Brain microvascular endothelial cell (primary cell): Measurements from ENCODE around the gene CEP120.

Experiments used
- DNase-seq: peaks from one replicate; pipeline ENCODE4 v3.0.0-alpha.2; 2020
- H3K27ac ChIP-seq: fragments of 250-450 bp; sonication (Bioruptor Pico); 2 replicates; pipeline ENCODE4 v1.5.1; 2020; ENCODE audit warnings: mild to moderate bottlenecking, moderate library complexity
- H3K27me3 ChIP-seq: fragments of 250-450 bp; sonication (Bioruptor Pico); replicated peaks from 2 replicates; pipeline ENCODE4 v1.5.1; 2020; ENCODE audit warnings: mild to moderate bottlenecking
- H3K36me3 ChIP-seq: fragments of 250-450 bp; sonication (Bioruptor Pico); replicated peaks from 2 replicates; pipeline ENCODE4 v1.5.1; 2020; ENCODE audit warnings: mild to moderate bottlenecking
- H3K4me3 ChIP-seq: 2 replicates; pipeline ENCODE4 v1.5.1; 2011; ENCODE audit warnings: low read depth, mild to moderate bottlenecking, control low read depth, low read length, moderate library complexity
- in situ Hi-C: cut with HindIII; loops from 2 replicates; pipeline ENCODE4 v1.10.0; 2017; ENCODE audit warnings: low sequenced_read_pairs, low pct_ligation_motif_present
- TF ChIP-seq, protein P1 (sequence below): IDR thresholded peaks from 2 replicates; pipeline ENCODE4 v1.5.1; 2011; ENCODE audit warnings: low read depth, mild to moderate bottlenecking, moderate library complexity, low read length, control low read depth, inconsistent platforms; ENCODE audit errors: missing control alignments

CEP120 gene

DNA sequence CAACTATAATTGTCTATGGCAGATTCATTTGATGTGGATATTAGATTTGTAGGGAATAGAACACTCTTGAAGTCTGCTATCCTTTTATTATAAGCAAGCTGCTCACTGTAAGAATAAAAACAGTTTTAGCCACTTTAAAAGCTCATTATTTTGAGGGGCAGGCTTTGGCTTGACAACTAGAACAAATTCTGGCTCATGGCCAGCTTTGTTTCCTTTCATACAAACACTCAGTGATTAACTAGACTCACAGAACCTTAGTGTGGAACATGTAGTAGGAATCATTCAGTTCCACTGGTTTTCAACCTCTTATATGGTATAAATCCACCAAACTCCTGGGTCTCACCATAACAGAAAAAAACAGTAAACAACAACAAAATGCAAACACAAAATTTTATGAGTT lies 27.4 kb upstream of the CEP120 start:
- H3K36me3 ChIP-seq = no peaks in the 10 kb centered on the region
- no peak overlapping the region for H3K27ac ChIP-seq
- no peak overlapping the region for H3K4me3 ChIP-seq
- TF ChIP-seq, protein P1, sequence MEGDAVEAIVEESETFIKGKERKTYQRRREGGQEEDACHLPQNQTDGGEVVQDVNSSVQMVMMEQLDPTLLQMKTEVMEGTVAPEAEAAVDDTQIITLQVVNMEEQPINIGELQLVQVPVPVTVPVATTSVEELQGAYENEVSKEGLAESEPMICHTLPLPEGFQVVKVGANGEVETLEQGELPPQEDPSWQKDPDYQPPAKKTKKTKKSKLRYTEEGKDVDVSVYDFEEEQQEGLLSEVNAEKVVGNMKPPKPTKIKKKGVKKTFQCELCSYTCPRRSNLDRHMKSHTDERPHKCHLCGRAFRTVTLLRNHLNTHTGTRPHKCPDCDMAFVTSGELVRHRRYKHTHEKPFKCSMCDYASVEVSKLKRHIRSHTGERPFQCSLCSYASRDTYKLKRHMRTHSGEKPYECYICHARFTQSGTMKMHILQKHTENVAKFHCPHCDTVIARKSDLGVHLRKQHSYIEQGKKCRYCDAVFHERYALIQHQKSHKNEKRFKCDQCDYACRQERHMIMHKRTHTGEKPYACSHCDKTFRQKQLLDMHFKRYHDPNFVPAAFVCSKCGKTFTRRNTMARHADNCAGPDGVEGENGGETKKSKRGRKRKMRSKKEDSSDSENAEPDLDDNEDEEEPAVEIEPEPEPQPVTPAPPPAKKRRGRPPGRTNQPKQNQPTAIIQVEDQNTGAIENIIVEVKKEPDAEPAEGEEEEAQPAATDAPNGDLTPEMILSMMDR = no peak
- DNase-seq = no peak
- in situ Hi-C loops = no loop called here
- H3K27me3 ChIP-seq = no peaks in the 10 kb centered on the region

DNA sequence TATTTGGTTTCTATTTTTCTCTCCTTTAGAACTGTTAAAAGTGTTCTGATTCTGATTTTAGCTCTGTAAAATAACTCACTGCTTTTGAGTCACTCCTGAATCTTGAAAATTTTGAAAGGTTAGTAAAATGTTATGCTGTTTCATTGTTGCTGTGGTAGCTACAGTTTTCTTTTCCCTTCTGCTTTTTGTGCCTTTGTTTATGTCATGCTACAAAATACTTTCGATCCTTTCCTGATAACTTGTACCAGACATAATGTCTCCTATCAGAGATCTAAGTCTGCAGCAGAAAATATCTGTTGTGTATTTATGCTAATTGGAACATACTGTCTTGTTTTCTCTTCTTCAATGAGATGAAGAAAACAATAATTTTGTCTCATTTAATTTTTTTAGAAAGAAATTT lies 26.9 kb upstream of the CEP120 start:
- H3K4me3 ChIP-seq = no peak overlapping the region
- H3K36me3 ChIP-seq = no peaks in the 10 kb centered on the region
- no peak for DNase-seq
- TF ChIP-seq, protein P1 = no peak
- in situ Hi-C loops = no loop called here
- H3K27me3 ChIP-seq = no peaks in the 10 kb centered on the region
- H3K27ac ChIP-seq = no peak overlapping the region

DNA sequence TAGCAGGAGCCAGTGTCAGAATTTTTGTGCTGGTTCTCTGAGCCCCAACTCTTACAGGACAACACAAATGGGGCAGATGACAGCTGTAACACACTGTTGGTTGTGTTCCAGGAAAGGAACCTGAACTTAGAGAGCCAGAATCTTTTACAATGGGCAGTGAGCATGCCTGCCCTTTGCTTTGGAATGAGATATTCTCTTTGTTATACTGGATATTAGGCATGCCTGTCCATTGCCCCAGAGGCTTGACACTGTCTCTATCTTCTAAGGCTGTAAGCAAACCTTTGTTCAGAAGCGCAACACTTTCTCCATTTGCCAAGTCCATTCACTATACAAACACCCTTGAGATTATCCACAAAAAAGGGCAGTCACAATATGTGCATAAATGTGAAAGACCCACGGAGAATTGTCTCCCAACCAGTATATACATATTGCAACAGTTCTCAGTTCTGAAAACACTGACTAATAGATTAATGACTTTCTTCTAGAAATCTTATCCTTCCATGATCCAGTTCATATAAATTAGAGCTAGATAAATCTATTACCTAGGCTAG lies 26.3 kb upstream of the CEP120 start:
- Histone ChIP-seq H3K36me3 (no peaks in the 10 kb centered on the region), H3K27ac (no peak overlapping the region), H3K4me3 (no peak overlapping the region), H3K27me3 (no peaks in the 10 kb centered on the region)
- DNase-seq = no peak
- TF ChIP-seq, protein P1 = no peak
- in situ Hi-C loops = no loop called here

DNA sequence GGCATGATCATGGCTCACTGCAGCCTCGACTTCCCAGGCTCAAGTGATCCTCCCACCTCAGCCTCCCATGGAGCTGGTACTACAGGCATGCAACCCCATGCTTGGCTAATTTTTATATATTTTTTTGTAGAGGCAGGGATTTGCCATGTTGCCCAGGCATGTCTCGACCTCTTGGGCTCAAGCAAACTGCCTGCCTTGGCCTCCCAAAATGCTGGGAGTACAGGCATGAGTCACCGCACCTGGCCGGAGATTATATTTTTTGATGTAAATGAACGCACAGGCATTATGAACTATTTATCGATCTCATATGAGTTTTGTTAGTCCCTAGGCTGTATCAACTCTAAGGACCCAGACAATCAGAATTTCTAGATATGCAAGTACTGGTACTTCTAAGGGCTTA lies 25.5 kb upstream of the CEP120 start:
- H3K4me3 ChIP-seq = no peak overlapping the region
- H3K27me3 ChIP-seq = no peaks in the 10 kb centered on the region
- no peak overlapping the region for H3K27ac ChIP-seq
- TF ChIP-seq, protein P1 = no peak
- H3K36me3 ChIP-seq = no peaks in the 10 kb centered on the region
- in situ Hi-C loops = no loop called here
- no peak for DNase-seq

DNA sequence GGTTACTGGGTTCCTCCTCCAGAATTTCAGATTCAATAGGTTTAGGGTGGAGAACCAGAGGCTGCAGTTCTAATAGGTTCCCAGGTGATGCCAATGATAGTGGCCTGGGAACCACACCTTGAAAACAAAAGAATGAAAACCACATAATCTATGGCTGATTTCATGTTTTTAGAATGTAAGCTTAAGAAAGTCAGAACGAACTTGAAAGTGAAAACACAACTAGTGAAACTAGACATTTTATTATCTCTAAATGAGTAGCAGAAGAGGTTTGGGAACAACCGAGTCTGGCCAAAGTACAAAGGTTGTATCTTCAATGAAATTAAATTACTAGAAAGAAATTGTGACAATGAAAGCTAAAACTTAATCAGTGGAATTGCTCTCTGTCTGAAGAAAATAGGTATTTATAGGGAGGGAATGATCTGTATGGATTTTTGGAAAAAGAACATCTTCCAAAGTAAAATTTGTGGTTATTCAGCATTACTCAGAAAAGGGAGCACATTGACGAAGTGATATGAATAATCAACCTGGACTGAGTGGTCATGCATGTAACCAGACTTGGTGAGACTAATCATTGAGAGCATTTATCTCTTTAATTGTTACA lies 24.9 kb upstream of the CEP120 start:
- TF ChIP-seq, protein P1 = no peak
- Histone ChIP-seq H3K4me3 (no peak overlapping the region), H3K27ac (no peak overlapping the region), H3K36me3 (no peaks in the 10 kb centered on the region), H3K27me3 (no peaks in the 10 kb centered on the region)
- in situ Hi-C loops = no loop called here
- DNase-seq = no peak

DNA sequence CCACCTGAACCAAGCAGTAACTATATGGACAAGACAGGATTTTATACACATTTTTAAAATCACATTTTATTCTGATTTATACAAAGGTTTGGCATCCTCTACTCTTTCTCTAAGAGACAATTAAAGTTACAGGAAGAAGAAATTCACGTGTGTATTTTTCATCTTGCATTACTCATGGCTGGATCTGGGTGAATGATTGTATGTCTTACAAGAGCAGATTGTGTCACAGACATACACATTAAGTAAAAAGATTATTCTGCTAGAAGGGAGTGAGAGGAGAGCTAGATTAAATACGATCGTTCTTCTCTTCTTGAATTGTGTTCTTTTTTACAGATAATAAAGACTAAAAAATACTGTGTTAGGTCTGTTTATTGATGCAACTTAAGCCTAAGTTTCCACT lies 20.8 kb upstream of the CEP120 start:
- H3K36me3 ChIP-seq = no peaks in the 10 kb centered on the region
- H3K27ac ChIP-seq = no peak overlapping the region
- TF ChIP-seq, protein P1 = no peak
- in situ Hi-C loops = no loop called here
- H3K27me3 ChIP-seq = no peaks in the 10 kb centered on the region
- no peak overlapping the region for H3K4me3 ChIP-seq
- DNase-seq = no peak
